Gastroesophageal sphincter (tissue), 3 donors: ENCODE results near the gene EFNB2.

Experiments used
- POLR2A ChIP-seq, 2 donors: fragments of 450-650 bp; IDR thresholded peaks; one replicate each; pipeline ENCODE4 v1.6.1; 2017; ENCODE audit warnings: antibody characterized with exemption in 2 of 2, mild to moderate bottlenecking in 2 of 2, moderate library complexity in 1 of 2
- TF ChIP-seq, protein P1 (sequence below), 4 experiments: fragments of 200-600 bp in 2 of 4; fragments of 450-650 bp in 2 of 4; sonication (generic) in 1 of 4; IDR thresholded peaks; one replicate each; pipeline ENCODE4 v1.5.1; 2017 to 2019; ENCODE audit warnings: antibody characterized with exemption in 4 of 4, mild to moderate bottlenecking in 2 of 4, moderate library complexity in 2 of 4

GRCh38 chr13:106479929-106480328 lies 55.5 kb downstream of the EFNB2 start:
- TF ChIP-seq, protein P1, sequence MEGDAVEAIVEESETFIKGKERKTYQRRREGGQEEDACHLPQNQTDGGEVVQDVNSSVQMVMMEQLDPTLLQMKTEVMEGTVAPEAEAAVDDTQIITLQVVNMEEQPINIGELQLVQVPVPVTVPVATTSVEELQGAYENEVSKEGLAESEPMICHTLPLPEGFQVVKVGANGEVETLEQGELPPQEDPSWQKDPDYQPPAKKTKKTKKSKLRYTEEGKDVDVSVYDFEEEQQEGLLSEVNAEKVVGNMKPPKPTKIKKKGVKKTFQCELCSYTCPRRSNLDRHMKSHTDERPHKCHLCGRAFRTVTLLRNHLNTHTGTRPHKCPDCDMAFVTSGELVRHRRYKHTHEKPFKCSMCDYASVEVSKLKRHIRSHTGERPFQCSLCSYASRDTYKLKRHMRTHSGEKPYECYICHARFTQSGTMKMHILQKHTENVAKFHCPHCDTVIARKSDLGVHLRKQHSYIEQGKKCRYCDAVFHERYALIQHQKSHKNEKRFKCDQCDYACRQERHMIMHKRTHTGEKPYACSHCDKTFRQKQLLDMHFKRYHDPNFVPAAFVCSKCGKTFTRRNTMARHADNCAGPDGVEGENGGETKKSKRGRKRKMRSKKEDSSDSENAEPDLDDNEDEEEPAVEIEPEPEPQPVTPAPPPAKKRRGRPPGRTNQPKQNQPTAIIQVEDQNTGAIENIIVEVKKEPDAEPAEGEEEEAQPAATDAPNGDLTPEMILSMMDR (IDR thresholded peaks at IDR 0.05) = no peak
- no peak for TF ChIP-seq POLR2A (IDR thresholded peaks at IDR 0.05)
